Stimulated activated CD8-positive, alpha-beta memory T cell treated with anti-CD3 and anti-CD28 coated beads, Interleukin-15, amount 100 ng/mL, for 1 hour (primary cell): ENCODE results near the gene RABL6.
"Not testable (repeated sequence)": the region's sequence is repeated elsewhere in the genome, so short reads cannot be mapped to it uniquely, and the experiment has no call there.

ENCODE experiments used
- DNase-seq: peaks from one replicate; pipeline ENCODE4 v3.0.0-alpha.2; 2020; ENCODE audit warnings: low read depth

RABL6 gene

GRCh38 chr9:136857166-136857565 is 49.4 kb downstream of the RABL6 start:
- no peak for DNase-seq

DNA sequence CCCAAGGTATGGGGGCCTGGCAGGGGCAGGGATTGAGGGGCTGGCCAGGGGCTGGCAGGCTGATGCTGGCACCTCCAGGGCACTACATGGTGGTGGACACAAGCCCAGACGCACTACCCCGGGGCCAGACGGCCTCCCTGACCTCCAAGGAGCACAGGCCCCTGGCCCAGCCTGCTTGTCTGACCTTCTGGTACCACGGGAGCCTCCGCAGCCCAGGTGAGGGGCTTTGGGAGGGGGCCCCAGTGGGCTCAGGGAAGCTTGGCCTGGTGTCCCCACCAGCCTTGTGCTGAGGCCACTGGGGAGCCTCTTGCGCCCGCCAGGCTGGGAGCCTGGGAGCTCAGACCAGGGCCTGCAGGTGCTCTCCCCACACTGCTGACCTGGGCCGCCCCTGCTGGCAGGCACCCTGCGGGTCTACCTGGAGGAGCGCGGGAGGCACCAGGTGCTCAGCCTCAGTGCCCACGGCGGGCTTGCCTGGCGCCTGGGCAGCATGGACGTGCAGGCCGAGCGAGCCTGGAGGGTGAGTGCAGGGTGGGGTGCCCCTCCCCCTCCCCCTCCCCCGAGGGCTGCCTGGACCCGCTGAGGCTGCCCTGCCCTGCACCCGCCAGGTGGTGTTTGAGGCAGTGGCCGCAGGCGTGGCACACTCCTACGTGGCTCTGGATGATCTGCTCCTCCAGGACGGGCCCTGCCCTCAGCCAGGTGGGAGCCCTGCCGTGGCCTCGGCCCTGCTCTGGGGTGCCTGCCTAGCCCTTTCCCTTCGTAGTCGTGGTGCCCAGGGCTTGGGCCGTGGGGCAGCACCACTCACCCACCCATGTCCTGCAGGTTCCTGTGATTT is 50.0 kb downstream of the RABL6 start:
- DNase-seq, result no peak

DNA sequence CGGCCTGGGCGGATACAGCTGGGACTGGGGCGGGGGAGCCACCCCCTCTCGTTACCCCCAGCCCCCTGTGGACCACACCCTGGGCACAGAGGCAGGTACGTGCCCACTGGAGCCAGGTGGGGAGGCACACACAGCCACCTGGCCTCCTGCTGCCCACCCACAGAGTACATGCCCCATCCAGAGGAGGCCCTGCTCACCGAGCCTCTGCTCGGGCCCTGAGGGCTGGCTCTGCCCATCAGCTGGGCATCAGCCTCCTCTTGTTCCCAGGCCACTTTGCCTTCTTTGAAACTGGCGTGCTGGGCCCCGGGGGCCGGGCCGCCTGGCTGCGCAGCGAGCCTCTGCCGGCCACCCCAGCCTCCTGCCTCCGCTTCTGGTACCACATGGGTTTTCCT is 50.7 kb downstream of the RABL6 start:
- no peak for DNase-seq

GRCh38 chr9:136858844-136859757 is 51.4 kb downstream of the RABL6 start:
- DNase-seq, result no peak

DNA sequence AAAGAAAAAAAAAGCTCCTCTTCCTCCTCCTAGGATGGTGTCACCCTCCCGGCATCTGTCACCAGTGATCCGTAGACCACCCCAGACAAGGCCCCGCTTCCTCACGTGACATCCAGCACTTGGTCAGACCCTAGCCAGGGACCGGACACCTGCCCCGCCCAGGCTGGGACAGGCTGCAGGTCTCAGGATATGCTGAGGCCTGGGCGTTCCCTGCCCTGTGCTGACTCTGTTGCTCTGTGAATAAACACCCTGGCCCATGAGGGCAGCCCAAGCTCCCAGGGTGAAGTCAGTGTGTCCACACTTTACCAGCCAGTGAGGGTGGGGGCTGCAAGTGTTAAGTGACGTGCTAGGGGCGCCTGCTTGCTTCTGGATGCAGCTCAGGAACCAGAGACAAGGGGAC is 52.8 kb downstream of the RABL6 start:
- no peak for DNase-seq

DNA sequence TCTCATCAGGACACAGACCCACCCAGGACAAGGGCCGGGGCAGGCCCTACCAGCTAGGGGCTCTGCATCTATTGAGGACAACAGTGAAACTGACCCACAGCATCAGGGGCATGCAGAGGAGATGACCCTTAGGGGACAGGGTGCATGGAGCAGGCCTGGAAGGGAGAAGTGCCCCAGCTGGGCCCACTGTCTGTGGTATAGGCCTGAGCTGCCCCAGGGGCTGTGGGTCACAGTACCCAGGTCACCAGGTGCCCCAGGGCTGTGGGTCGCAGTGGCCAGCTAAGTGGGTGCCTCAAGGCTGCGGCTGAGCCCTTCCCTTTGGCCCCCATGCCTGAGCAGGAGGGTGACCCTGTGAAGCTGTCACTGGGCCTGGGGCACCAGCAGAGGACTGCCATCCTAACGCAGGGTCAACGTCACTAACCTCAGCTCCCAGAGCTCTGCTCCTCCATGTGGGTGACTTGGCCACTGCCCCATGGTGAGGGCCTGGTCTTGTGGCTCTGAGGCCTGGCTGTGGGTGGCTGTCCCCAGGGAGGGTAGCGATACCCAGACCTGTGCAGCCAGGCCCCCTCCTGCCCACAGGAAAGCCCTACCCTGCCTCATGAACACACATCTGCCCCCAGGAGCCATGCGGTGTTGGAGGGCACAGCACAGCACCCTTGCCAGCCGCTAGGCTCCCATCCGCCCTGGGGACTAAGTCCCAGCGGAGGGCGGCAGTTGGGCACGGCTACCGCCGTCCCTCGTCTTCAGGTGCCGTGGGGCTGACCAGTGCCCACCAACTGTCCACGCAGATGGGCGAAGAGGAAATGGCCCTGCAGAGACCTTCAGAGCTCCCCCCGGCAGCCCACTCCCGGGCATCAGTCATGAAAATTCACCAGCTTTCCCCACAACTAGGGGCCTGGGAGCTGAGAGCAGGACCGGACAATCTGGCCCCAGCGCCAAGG is 53.5 kb downstream of the RABL6 start:
- DNase-seq, result no peak

DNA sequence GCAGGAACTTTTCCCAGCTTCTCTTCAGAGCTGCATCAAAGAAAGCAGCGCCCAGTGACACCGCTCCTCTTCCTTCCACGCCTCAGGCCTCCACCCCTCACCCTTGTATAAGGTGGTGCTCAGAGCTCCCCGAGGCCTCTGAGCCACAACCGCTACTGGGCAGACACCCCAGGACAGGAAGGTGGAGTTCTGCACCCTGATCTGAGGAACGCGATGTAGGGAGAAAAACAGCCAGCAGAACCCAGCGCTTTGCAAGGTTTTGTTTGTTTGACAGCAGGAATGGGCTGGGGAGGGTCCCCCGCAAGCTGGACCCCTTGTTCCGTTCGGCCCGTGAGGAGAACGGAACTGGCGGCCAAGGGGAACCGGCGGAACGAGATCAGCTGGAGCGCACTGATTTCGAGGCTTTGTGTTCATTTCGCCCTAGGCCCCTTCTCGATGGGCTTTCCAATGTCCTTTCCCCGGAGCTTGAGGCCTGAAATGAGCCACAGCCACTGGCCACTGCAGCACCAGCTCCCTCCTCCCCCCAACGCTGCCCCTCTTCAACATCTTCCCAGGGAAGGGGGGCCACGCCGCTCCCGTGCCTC is 54.2 kb downstream of the RABL6 start:
- DNase-seq, result no peak

DNA sequence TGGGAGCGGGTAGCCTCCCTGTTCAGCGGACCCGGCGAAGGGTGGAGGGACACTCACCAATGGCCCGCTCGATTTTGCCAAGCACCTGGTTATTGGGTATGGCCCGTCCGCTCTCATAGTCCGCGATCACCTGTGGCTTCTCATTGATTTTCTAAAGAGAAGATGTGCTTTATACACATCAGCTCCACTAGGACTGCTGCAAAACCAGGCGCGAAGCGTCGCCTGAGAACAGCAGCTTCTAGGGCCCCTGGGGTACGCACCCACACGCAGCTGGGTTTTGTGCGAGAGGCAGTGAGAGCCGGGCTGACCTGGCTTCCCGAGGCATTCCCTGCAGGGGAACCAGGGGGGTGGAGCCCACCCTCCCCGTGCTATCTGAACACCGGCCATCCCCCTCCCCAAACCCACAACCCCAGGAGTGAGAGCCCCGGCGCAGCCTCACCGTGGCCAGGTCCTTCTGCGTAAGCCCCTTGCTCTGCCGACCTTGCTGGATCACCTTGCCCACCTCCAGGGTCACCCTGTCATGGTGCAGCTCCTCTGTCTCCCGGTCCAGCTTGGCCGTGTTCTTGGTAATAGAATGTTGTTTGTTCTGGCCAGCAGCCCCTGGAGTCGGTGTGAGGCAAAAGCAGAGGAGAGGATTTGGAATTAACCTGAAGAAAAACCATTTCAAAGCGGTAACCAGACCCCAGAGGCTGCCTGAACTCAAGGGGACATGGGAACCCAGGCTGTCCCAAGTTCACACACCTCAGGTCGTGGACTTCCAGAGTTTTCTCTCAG is 55.3 kb downstream of the RABL6 start:
- no peak for DNase-seq

DNA sequence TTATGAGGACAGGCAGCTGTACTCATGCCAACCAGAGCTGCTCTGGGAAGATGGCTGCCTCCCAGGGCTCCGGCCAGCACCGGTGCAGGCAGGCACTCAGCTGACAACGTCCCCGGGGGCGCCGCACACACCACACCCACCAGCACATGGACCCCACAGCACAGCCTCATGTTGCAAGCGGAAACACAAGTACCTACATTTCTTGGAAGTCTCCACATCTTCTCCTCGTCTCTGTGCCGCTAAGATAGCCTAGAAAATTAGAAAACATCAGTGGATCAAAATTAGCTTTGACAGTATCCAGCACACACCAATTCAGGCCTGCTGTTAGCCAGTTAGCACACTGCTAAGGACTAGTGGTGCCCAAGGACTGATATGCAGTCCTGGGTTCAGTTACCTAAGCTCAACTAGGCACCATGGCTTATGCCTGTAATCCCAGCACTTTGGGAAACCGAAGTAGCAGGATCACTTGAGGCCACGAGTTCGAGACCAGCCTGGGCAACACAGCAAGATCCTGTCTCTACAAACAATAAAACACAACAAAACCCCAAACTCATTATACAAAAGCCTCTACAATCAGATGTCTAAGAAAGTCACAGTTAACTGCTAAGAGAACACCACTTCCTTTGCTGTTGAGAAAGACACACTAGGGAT is 56.0 kb downstream of the RABL6 start:
- no peak for DNase-seq

GRCh38 chr9:136865041-136865767 is 57.5 kb downstream of the RABL6 start:
- DNase-seq, result no peak

DNA sequence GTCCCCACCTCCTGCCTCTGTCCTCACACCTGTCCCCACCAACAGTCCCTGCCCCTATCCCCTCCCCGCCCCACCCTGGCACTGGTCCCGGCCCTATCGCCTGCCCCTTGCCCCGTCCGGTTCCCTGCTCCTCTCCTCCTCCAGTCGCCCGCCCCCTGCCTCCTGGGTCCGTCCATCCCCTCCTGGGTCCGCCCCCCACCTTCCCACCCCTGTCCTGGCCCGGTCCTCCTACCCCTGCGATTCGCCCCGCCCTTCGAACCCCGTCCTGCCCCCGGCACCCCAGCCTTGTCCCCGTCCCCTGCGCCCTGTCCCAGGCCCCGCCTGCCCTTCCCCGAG is 58.0 kb downstream of the RABL6 start:
- DNase-seq, result no peak

DNA sequence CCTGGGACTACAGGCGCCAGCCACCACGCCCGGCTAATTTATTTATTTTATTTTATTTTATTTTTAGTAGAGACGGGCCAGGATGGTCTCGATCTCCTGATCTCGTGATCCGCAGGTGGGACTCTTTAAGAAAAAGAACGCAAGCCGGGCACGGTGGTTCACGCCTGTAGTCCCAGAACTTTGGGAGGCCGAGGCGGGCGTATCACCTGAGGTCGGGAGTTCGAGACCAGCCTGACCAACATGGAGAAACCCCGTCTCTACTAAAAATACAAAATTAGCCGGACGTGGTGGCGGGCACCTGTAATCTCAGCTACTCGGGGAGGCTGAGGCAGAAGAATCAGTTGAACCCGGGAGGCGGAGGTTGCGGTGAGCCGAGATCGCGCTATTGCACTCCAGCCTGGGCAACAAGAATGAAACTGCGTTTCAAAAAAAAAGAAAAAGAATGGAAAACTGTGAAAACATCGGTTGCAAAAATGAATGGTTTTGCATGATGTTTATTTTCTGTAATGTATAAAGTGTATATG is 59.2 kb downstream of the RABL6 start:
- DNase-seq, result not testable (repeated sequence)

DNA sequence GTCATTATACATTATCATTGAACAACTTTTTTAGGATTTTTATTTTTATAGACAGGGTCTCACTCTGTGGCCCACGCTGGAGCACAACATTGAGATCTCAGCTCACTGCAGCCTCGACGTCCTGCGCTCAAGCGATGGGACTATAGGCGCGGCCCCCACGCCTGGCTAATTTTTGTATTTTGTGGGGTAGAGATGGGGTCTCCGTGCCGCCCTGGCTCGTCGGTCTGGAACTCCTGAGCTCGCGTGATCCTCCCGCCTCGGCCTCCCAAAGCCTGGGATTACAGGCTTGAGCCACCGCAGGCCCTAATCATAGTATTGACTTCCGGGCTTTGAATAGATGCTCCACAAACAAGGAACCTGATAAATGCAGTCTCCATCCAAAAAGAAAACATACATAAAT is 59.7 kb downstream of the RABL6 start:
- no peak for DNase-seq

GRCh38 chr9:136867917-136868316 is 60.2 kb downstream of the RABL6 start:
- no peak for DNase-seq

DNA sequence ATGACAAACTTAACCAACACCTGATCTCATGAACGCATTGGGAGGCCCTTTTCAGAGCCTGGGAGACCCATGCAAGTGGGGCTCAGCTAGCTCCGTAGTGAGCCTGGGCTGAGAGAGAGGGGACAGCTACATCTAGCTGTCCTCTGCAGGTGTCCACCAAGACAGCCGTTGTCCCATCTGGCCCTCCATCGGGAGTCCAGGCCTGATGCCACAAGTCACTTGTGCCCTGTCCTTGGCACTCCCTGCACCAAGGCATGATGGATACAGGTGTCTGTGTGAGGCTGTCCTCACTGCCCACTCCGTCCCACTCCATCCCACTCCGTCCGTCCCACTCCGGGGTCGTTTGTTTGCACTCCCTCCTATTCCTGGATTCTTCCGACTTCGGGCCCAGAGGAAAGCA is 60.9 kb downstream of the RABL6 start:
- DNase-seq, result no peak

- not testable (repeated sequence) for DNase-seq
These were observed 61.9 kb downstream of the RABL6 start for GRCh38 chr9:136869611-136870010.

- no peak for DNase-seq
These were observed 67.4 kb downstream of the RABL6 start for GRCh38 chr9:136875155-136875554.

- DNase-seq, result no peak
These were observed 68.7 kb downstream of the RABL6 start for GRCh38 chr9:136876476-136876875.

DNA sequence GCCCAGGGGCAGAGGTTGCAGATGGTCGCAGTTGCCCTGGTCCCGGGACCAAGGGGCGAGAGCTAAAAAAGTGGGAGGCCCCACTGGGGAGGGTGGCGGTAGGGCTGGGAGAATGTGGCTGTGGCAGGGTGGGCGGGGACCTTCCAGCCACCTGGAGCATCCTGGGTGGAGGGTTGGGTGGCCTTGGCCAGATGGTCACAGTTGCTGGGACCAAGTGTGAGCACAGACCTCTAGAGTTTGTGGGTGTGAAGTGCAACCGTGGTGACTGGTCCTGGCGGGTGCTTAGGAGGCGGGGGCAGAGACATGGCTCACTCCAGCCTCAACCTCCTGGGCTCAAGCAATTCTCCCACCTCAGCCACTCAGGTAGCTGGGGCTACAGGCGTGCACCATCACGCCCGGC is 72.9 kb downstream of the RABL6 start:
- DNase-seq, result no peak

DNA sequence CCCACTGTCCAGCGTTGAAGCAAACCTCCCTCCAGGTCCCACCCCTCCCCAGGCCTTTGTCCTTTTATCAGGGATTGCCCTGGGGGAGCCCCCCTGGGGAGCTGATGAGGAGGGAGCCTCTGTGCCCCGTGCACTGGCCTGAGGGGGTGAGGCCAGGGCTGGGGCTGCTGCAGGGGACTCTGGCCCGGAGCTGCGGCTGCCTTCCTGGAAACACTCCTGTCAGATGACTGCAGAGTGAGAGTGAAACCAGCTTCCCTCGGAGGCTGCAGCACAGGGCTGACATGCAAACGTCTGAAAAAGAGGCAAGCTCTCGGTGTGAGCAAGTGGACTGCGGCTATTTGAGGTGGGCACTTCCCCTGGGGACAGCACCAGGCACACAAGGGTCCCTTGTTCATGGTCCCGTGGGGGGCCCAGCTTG is 74.0 kb downstream of the RABL6 start:
- DNase-seq, result no peak
